GM20431 (cell line): ENCODE results near the gene DNAH9.

Experiments
- in situ Hi-C: fragments of 300-500 bp; cut with MseI, MboI; formaldehyde crosslinking; loops from one replicate; pipeline ENCODE4 v1.15.0; 2020; ENCODE audit warnings: low sequenced_read_pairs; ENCODE audit not compliant: unreplicated experiment

DNAH9 gene

DNA sequence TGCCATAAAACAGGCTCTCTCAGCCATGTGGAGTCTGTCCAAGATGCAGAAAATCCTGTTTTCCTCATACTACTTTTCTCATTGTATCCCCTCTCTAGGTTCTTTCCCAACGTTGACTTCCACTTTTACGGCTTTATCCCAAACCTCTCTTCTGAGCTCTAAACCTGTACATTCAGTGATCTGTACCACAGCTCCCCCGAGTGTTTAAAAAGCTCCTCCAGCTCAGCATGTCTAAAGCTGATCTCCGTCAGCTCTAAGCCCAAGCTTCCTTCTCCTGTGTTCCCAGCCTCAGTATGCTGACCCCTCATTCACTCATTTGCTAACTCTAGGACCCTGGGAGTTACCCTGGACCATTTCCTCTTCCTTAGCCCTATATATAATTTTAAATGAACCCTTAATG lies 144.6 kb downstream of the DNAH9 start:
- in situ Hi-C loops = no loop called here

DNA sequence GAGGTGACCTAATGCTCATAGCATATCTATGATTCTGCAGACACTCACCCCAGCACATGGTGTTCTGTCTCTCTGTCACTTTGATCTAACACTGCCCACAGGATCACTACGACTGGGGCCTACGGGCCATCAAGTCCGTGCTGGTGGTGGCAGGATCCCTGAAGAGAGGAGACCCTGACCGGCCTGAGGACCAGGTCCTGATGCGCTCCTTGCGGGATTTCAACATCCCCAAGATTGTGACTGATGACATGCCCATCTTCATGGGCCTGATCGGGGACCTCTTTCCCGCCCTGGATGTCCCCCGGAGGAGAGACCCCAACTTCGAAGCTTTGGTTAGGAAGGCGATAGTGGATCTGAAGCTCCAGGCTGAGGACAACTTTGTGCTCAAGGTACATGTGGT lies 146.4 kb downstream of the DNAH9 start:
- in situ Hi-C loops = no loop called here

DNA sequence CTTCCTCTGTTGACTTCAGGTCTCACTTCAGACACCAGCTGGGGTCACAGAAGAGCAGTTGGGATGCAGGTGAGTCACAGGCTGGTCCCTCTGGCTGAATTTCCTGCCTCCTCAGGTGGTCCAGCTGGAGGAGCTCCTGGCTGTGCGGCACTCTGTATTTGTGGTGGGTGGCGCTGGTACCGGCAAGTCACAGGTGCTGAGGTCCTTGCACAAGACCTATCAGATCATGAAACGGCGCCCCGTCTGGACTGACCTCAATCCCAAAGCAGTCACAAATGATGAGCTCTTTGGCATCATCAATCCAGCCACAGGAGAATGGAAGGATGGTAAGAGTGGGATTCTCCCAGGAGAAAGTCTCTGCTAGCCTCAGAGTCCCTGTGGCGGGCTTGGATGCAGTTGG lies 149.2 kb downstream of the DNAH9 start:
- in situ Hi-C loops = no loop called here

DNA sequence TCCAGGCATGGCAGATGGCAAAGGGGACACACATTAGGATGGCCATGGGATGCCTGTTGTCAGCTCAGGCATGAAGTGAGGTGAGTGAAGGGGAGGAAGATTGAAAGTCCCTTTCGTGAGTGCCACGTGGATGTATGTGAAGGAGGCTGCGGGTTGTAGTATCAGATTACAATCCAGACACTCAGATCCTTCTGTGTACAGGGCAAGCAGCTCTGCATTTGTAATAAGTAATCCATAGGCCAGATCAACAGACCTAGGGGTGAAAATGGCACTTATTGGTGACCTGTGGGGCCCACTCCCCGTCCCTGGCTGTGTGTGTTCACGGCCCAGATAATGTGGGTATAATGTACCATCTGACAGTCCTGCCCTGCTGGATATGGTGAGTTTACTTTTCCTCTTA lies 159.5 kb downstream of the DNAH9 start:
- in situ Hi-C loops = no loop called here

DNA sequence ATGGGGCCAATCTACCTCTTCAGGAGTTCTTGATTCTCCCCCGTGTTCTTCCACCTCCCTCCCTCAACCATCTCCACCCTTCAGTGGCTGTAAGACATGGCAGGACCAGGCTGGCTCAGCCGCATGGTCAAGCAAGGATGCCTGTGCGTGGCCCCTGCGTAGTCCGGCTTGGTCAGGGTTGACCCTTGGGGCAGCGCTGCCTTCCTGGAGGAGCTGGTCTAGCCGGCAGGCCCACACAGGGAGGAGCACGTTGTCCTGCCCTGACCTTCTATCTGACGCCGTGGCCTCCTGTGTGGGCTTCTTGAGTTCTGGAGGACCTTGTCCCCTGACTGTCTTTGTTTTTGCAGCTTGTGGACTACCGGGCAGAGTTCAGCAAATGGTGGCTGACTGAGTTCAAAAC lies 169.8 kb downstream of the DNAH9 start:
- in situ Hi-C loops = no loop called here

DNA sequence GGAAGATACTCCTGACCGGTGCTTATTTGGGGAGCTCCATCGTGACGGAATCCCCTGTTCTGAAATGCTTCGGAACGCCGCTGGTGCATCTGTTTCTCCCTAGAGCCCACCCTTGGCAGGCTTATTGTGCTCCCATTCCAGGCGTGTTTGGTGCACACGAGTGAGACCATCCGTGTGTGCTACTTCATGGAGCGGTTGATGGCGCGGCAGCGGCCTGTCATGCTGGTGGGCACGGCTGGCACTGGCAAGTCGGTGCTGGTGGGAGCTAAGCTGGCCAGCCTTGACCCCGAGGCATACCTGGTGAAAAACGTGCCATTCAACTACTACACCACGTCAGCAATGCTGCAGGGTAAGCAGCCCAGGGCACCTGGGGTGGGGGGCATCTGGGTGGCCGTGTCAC lies 170.7 kb downstream of the DNAH9 start:
- in situ Hi-C loops = no loop called here

DNA sequence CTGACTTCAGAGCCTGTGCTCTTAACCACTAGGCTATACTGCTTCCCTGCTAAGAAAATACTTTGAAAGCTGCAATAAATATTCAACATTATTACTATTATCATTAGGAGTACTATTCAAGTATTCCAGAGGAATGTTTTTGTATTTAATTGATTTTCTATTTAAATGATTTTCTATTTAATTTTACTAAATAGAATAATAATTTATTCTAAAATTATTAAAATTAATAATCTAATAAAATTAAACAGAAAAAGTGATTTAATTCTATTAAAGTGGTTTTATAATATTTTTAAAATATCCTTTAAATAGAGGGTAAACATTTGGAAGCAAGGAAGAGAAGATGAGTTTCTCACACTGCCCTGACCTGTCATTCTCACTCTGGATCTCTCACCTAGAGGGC lies 173.8 kb downstream of the DNAH9 start:
- in situ Hi-C loops = no loop called here

DNA sequence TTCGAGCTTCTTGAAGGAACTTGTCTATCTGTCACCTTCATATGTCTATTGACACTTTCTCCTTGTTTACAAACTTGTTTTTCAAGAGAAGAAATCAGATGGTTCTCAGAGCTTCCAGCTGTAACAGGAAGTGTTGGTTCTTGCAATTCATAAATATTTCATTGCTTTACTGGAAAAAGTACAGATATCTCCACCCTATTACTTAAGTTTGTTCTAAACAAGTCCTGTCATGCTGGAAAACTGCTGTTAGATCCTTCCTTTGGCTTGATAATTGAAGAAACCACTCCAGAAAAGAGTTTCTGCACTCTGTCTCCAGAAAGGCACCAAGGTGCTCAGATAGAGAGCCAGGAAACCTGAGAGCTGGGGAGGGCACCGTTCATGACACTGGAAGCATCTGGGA lies 181.6 kb downstream of the DNAH9 start:
- in situ Hi-C loops = no loop called here

DNA sequence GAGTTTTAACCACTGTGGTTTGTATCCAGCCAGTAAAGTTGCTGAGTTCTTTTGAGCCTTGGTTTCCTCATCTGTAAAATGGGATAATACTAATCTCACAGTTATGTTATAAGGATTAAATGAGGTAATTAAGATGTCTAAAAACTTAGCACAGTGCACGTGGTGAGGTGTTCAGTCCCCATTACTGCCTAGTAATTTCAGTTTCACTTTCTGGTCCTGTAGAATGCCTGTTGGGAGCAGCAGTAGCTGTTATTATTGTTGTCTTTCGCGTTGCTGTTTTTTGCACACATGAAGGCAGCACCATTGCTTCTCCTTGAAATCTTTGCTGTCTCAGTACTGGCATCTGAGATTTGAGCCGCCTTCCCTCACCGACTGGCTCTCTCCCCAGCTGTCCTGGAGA lies 182.4 kb downstream of the DNAH9 start:
- in situ Hi-C loops = no loop called here

DNA sequence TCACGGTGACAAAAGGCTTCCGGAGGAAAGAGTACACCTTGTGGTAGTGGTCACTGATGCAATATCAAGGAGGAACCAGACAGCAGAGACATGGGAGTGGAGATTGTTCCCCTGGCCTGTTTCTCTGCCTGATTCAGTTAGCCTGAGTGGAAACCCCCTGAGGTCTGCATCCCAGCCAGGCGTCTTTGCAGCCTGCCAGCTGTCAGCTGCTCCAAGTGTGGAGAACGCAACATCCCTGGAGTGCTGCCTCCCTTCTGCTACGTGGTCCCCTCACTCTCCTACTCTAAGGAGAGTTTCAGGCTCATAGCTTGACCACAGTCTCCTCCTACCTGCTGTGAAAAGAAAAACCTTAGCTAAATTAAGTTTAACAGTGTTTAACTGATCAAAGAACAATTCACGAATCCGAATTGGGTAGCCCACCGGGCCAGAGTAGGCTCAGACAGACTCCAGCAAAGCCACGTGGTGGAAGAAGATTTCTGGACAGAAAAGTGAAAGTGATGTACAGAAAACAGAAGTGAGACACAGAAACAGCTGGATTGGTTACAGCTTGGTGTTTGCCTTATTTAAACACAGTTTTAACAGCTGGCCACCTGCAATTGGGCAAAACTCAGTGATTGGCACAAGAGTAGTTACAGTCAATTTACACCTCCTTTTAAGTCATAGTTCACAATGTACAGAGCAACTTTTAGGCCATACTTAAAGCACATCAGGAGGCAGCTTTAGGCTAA lies 188.6 kb downstream of the DNAH9 start:
- in situ Hi-C loops = no loop called here

DNA sequence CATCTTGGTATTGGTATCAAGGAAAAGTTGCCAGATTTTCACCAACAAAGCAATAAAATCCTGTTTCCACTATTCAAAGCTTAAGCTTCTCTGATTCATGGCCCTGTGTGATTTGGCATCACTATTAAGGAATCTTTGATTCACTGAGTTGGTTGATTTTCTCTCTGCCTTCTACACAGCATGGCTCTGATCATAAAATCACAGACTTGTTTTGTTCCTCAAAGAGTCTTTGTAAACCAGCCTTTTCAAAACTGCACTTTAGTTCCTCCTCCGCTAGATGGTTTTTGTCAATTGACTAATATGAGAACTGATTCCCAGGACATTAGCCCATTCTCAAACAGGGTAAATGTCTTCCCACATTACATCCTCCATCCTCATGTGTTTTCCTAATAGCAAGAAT lies 197.6 kb downstream of the DNAH9 start:
- in situ Hi-C loops = no loop called here

DNA sequence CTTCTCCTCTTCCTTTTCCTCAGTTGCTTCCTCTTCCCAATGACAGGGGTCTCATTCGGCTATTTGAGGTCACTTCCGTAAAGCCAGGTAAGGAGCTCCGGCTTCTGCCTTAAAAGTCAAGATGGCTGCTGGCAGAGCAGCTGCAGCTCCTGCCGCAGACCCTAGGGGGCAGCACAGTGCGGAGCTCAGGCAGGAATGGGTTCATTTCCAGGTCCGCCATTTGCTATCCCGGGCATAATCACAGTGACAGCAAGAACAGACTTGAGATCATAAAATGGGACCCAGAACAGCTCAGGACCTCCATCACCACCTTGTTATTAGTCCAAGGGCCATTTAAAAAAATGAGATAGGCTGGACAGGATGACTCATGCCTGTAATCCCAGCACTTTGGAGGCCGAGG lies 199.5 kb downstream of the DNAH9 start:
- in situ Hi-C loops = no loop called here

DNA sequence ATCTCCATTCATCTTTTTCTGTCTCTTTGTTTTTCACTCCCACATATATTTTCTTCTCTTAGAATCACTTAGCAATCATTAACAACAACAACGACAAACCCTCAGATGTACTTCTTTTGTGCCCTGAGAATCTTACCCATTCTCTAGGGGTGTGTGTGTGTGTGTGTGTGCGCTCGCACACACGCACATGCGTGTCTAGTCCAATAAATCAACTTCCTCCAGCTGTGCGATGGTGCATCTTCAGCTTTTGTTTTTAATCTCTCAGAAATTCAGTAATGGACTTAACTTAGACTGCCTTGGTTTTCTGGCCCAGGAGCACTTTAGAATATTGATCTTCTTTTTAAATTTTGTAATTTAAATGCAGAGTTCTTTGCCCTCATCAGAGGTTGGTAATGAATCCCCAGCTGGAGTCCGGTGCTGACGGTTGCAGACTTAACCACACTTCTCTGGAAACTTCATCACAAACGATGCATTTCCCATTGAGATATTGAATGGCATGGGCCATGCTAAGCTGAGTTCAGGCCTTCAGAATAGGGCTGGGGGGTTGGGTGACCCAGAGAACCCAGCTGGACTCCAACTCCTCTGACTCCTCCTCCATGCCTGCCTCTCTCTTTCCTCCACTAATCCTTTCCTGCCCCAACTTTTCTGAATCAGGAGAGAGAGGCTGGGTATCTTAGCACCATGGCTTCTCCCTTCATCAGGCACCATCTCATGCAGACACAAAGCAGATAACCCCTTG lies 205.1 kb downstream of the DNAH9 start:
- in situ Hi-C loops = no loop called here

DNA sequence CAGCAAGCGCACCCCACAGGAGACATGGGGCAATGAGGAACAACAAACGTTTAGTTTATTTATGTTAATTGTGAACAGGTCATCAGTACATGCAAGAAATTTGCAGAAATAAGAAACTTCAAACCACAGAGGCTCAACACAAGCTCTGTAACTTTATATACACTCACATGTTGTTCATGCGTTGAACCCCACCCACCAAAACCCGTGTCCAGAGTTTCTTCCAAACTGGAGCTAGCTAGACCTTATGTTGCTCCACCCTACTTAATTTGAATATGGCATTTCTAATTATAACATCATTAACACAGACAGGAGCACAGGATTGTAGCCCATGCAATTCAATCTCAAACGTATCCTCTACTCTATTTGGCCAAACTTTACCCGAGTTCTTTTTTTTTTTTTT lies 206.9 kb downstream of the DNAH9 start:
- in situ Hi-C loops = no loop called here

DNA sequence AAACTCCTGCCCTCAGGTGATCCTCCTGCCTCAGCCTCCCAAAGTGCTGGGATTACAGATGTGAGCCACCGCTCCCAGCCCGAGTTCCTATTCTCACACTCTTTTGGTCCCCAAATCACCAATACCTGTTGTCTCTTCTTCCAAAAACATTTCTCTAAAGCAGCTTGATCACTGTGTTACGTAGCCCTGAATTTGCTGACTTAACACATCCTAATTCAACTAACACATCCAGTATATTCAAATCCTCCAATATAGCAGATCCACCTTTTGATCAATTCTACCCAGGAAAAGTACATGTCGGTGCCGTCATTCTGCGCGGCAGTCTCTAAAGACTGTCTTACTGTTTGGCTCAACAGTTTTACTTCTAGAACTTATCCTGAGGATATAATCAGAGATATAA lies 207.7 kb downstream of the DNAH9 start:
- in situ Hi-C loops = no loop called here

DNA sequence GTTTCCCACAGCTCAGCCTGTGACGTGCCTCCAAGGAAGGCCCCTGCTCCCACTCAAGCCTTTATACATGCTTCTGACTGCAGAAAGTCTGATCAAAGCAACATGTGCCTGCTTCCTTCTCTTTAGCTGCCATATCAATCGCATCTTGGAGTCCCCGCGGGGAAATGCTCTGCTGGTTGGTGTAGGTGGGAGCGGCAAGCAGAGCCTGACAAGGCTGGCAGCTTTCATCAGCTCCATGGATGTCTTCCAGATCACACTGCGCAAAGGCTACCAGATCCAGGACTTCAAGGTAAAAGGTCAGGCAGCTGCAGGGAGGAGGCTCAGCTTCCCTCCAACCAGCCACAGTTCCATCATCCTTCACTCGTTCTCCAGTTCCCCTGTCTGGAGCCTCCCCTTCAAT lies 209.3 kb downstream of the DNAH9 start:
- in situ Hi-C loops = no loop called here

DNA sequence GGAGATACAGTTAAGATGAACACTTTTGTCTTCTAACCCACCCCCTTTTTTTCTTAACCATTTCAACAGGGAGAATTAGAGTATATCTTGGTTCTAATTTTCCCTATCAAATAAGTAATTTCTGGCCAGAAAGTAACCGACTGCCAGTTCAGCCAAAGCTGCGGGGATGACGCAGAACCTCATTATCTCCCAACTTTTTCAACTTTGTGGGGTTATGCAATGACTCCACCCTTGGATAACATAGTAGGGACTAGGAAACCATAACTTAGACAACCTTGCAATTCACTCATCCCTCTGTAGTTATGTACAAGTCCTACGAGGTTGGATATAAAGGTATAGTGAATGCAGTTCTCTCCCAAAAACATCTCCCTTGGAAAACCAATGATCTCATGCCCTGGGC lies 215.0 kb downstream of the DNAH9 start:
- in situ Hi-C loops = no loop called here

DNA sequence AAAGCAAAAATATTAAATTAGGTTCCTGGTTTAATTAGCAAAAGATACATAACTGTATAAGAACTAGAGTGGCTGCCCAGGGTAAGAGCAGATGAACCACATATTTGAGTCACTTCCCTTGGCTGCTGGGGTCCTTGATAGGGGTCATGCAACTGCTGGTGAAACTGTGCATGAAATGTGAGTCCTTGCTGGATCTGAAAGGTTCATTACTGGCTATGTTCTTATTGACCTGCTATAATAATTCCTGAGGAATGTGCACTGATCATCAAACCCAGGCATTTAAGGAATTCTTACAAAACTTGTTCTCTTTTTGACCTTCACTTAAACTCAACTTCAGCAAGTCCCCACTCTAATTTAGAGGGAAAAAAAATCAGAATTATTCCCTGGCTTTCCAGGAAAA lies 215.6 kb downstream of the DNAH9 start:
- in situ Hi-C loops = no loop called here

DNA sequence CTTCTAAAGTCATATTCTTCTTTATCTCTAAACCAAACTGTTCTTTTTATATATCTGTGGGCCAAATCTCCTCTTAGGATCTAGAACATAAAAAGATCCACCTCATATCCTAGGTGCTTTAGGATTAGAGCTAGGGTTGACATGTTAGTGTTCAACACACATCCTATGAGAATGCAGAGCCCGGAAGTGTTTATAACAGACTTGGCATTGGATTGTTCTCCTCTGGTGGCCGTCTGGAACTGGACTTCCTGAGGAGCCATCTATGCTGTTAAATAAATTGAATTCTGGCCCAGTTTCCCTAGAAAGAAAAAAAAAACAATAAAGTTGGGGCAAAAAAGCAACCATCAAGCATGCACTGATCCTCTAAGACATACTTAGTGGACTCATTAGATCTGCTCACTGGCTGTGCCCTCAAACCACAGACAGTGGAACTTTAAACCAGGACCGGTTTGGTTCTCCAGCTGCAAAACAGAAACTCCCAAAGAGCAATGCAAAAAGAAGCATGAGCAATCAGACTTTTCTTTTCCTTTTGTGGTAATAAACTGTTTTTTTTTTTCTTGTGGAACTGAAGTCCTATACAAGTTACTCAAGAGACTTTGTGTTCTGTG lies 216.5 kb downstream of the DNAH9 start:
- in situ Hi-C loops = no loop called here

DNA sequence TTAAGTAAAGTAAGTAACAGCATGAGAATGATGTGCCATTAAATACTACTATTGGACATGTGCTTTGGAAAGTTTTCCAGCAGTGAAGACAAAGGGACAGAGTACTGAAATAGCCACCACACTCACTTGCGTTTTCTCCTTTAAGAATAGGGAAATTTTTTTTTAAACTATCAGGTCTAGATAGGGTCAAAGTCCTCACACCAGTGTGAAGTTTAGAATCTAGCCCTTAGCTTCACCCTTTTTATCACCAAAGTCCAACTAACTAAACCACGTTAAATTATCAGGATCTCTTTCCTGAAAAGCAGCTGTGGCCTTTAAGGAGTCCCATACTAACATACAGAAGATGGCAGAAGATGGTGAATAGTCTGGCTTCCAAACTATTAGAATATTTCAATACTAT lies 218.1 kb downstream of the DNAH9 start:
- in situ Hi-C loops = no loop called here

DNA sequence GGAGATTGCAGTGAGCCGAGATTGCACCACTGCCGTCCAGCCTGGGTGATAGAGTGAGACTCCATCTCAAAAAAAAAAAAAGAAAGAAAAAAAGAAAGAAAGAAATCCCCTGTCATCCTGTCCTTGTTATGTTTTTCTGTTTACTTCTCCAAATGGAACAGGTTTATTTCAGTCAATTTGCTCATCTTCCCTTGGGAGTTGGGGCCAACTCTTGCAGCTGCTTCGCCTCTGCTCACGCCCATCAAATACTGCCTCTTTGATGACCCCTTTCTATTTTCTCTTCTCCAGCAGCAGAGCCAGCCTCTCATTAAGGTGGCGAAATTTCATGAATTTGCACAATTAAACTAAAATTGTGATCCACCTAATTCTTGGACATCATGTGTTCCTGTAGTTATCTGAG lies 225.6 kb downstream of the DNAH9 start:
- in situ Hi-C loops = no loop called here
